ENCODE data around the gene SLC25A48.

DNA sequence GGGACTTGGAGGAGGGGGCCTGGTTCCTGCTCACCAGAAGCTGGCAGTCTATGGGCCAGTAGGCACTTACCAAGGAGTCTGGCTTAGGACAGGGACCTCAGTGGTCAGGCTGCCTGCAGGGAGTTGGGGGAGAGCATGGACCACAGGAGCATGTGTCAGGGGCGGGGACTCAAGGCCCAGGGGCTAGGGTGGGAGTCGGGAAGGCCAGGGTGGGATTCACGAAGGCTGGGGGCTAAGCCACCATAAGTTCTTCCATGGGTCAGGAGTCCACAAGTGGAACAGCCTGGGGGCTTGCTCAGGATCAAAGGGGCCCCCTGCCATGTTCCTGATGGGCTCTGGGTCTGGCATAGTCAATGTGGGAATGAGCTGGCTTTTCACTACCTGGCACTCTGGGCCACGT lies 11.5 kb upstream of the SLC25A48 start:
- no peak for TF ChIP-seq POLR2A (IDR thresholded peaks at IDR 0.05)
- TF ChIP-seq, protein P1, sequence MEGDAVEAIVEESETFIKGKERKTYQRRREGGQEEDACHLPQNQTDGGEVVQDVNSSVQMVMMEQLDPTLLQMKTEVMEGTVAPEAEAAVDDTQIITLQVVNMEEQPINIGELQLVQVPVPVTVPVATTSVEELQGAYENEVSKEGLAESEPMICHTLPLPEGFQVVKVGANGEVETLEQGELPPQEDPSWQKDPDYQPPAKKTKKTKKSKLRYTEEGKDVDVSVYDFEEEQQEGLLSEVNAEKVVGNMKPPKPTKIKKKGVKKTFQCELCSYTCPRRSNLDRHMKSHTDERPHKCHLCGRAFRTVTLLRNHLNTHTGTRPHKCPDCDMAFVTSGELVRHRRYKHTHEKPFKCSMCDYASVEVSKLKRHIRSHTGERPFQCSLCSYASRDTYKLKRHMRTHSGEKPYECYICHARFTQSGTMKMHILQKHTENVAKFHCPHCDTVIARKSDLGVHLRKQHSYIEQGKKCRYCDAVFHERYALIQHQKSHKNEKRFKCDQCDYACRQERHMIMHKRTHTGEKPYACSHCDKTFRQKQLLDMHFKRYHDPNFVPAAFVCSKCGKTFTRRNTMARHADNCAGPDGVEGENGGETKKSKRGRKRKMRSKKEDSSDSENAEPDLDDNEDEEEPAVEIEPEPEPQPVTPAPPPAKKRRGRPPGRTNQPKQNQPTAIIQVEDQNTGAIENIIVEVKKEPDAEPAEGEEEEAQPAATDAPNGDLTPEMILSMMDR (IDR thresholded peaks at IDR 0.05), result no peak
